NCI-H226 (cell line): Measurements from ENCODE around the gene ZNF444.
"Not testable (repeated sequence)": the region's sequence is repeated elsewhere in the genome, so short reads cannot be mapped to it uniquely, and the experiment has no call there.

Source experiments
- DNase-seq: peaks from one replicate; pipeline ENCODE4 v3.0.0-alpha.2; 2015

Gene ZNF444

GRCh38 chr19:56191115-56191514, 50.0 kb downstream of the ZNF444 start:
- no peak for DNase-seq

DNA sequence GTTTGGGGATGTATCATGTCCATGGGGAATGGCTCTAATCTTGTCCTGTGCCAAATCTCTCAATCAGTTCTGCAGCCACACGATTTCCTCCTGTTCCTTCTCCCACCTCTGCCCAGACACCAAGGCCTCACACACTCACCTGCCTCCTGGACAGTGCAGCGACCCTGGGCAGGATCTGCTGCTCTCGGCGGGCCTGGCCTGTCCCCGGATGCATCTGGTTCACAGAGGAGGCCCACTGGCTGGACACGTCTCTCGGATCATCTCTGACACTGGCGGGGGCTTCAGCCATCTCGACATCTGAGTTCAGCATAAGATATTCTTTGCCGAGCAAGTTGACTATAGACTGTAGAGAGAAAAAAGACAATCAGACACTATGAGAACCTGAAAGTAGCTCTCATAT, 50.6 kb downstream of the ZNF444 start:
- DNase-seq = no peak

GRCh38 chr19:56193981-56194640, 53.0 kb downstream of the ZNF444 start:
- DNase-seq = no peak

- DNase-seq = not testable (repeated sequence)
Measured at GRCh38 chr19:56197646-56198045, 56.6 kb downstream of the ZNF444 start, which contains the start of gene ZSCAN5B. Gene ZSCAN5B (minus strand): TSS chr19:56197783. CDS start chr19:56193052, 4,731 bp downstream.

DNA sequence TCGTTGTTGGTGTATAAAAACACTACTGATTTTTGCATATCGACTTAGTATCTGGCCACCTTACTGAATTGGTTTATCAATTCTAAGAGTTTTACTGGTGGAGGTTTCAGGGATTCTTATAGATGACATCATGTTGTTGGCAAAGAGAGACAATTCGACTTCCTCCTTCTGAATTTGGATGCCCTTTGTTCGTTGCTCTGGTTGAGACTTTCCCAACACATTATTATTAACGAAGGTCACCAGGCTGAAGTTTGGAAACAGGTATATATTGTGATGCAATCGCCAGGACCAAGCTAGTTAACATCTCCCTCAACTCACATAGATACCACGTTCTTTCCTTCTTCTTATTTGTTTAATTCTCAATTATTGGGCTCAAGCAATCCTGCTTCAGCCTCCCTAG, 58.6 kb downstream of the ZNF444 start:
- DNase-seq = no peak

- DNase-seq = no peak
Measured at GRCh38 chr19:56201973-56202372, 60.9 kb downstream of the ZNF444 start, which contains the start of gene ZSCAN5C. Gene ZSCAN5C (plus strand): TSS chr19:56202273. CDS start chr19:56205914, 3,641 bp downstream.

DNA sequence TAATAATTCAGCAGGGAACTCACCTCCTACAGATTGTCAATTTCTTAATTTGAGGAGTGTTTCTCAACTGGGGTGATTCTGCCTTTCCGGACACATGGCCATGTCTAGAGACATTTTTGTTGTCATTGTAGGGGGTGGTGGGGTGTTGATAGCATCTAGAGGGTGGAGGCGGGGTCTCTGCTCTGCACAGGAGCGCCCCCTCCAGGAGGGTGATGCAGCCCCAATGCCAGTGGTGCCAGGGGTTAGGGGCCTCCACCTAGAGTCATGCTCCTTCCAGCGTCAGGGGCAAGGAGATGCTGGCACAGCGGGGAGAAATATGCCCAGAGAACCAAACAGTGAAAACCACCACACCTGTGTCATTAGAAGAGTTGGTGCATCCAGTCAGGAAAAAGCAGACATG, 66.5 kb downstream of the ZNF444 start:
- not testable (repeated sequence) for DNase-seq

- peak; percentile 72 for DNase-seq
Measured at GRCh38 chr19:56209091-56209490, 68.0 kb downstream of the ZNF444 start.

DNA sequence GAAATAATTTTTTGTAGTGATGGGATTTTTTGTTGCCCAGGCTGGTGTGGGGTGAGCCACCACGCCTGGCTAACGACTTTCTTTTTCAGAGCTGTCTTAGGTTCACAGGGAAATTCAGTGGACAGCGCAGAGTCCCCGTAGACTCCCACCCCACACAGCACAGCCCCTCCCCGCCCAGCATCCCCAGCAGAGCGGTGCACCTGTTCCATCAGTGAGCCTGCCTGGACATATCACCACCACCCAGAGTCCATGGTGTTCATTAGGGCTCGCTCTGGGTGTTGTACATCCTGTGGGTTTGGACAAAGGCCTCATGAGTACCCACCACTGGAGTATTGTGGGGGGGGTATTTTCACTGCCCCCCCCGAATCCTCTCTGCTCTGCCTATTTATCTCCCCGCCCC, 68.9 kb downstream of the ZNF444 start:
- DNase-seq = not testable (repeated sequence)
